K562 (cell line): Measurements from ENCODE around the gene HSPB6. TPM values are rescaled to one million over a fixed set of nuclear protein-coding genes. Genes with fewer than 3 reads are reported as not detected.
A peak's percentile ranks its signal among the peaks of the same experiment; 100 is the strongest.
"Not testable (repeated sequence)": the region's sequence is repeated elsewhere in the genome, so short reads cannot be mapped to it uniquely, and the experiment has no call there.

Source experiments
- ATAC-seq: fragments of 200-7000 bp; cut with Tn5 transposase; 3 replicates; pipeline ENCODE4 v1.9.1; 2020; ENCODE audit warnings: moderate library complexity
- BruUV-seq: library from RNA; stranded (reverse); fragments of 400-500 nt; replicated peaks from 2 replicates; lab custom pipeline; 2021; lab: Mats Ljungman, UMichigan
- CTCF ChIA-PET: fragments of 300-600 bp; formaldehyde crosslinking; extraction: SDS; loops from one replicate; lab custom pipeline; 2021; ENCODE audit warnings: low intra/inter-chr PET ratio; lab: Yijun Ruan, JAX
- POLR2A ChIA-PET: fragments of 300-600, 350-650 bp; sonication (Branson Sonifier 250); formaldehyde crosslinking; extraction: SDS; loops from one replicate; lab custom pipeline; 2021; ENCODE audit warnings: antibody characterized with exemption, inconsistent platforms; lab: Yijun Ruan, JAX
- DNase-seq, 4 experiments: peaks; one replicate each; pipeline versions ENCODE4 v3.0.0 to v3.0.0-alpha.2; 2011 to 2018; ENCODE audit warnings: low spot score in 3 of 4, mixed read lengths in 3 of 4; ENCODE audit errors: extremely low read depth in 1 of 4
- FAIRE-seq: peaks from 2 replicates; lab custom pipeline; 2011; peaks lifted over from hg19 to GRCh38; lab: Jason Lieb, UNC
- H2AFZ ChIP-seq: 2 replicates; pipeline ENCODE4 v1.6.0; 2011; ENCODE audit warnings: low read depth, low read length, control low read depth, inconsistent platforms
- H3K27ac ChIP-seq: fragments of 200-600 bp; 3 replicates; pipeline ENCODE4 v1.8.0; 2011; ENCODE audit warnings: low read depth, mild to moderate bottlenecking, control low read depth, inconsistent platforms, low read length, moderate library complexity, mixed read lengths; ENCODE audit errors: extremely low read depth
- H3K27me3 ChIP-seq, 2 experiments: fragments of 300-600 bp in 1 of 2; 2 replicates in 1 of 2; 3 replicates in 1 of 2; pipeline versions ENCODE4 v1.6.0 to v1.8.0; 2011; ENCODE audit warnings: inconsistent platforms in 2 of 2, low read length in 2 of 2, mild to moderate bottlenecking in 1 of 2, mixed read lengths in 1 of 2, moderate library complexity in 1 of 2; ENCODE audit not compliant: control insufficient read depth in 2 of 2, insufficient read depth in 2 of 2
- H3K36me3 ChIP-seq: fragments of 300-600 bp; 3 replicates; pipeline ENCODE4 v1.8.0; 2011; ENCODE audit warnings: mild to moderate bottlenecking, low read length, inconsistent platforms; ENCODE audit not compliant: control insufficient read depth, insufficient read depth
- H3K4me1 ChIP-seq, 2 experiments: fragments of 200-600 bp in 1 of 2; replicated peaks in 1 of 2; 2 replicates in 1 of 2; 3 replicates in 1 of 2; pipeline versions ENCODE4 v1.5.1 to v1.8.0; 2011; ENCODE audit warnings: inconsistent platforms in 2 of 2, low read length in 2 of 2, mild to moderate bottlenecking in 1 of 2, mixed read lengths in 1 of 2, moderate library complexity in 1 of 2; ENCODE audit not compliant: control insufficient read depth in 2 of 2, insufficient read depth in 2 of 2
- H3K4me2 ChIP-seq: 2 replicates; pipeline ENCODE4 v1.6.1; 2011; ENCODE audit warnings: low read length, control low read depth, inconsistent platforms, mixed read lengths; ENCODE audit not compliant: insufficient read depth
- H3K4me3 ChIP-seq: fragments of 200-600 bp; sonication (generic), shearing (Covaris generic); 2 replicates; pipeline ENCODE4 v1.5.1; 2016; ENCODE audit warnings: control low read depth, inconsistent platforms
- H3K79me2 ChIP-seq: fragments of 200-600 bp; 3 replicates; pipeline ENCODE4 v1.8.0; 2011; ENCODE audit warnings: low read length, inconsistent platforms; ENCODE audit not compliant: control insufficient read depth, insufficient read depth
- H3K9ac ChIP-seq, 2 experiments: 2 replicates each; pipeline versions ENCODE4 v1.6.0 to v1.6.1; 2011; ENCODE audit warnings: low read depth in 2 of 2, low read length in 2 of 2, control low read depth in 1 of 2, inconsistent platforms in 1 of 2, mild to moderate bottlenecking in 1 of 2, mixed read lengths in 1 of 2; ENCODE audit not compliant: insufficient read depth in 1 of 2
- H3K9me1 ChIP-seq: one replicate; pipeline ENCODE4 v1.6.0; 2011; ENCODE audit warnings: inconsistent platforms, mild to moderate bottlenecking, low read length, moderate library complexity; ENCODE audit not compliant: control insufficient read depth, insufficient read depth
- H3K9me3 ChIP-seq: replicated peaks from 2 replicates; pipeline ENCODE4 v1.5.1; 2011; ENCODE audit warnings: low read depth, low read length, inconsistent platforms; ENCODE audit not compliant: control insufficient read depth, insufficient read depth
- H4K20me1 ChIP-seq: replicated peaks from 2 replicates; pipeline ENCODE4 v1.6.1; 2011; ENCODE audit warnings: low read length, inconsistent platforms, mixed read lengths; ENCODE audit not compliant: control insufficient read depth, insufficient read depth
- CHD4 ChIP-seq: fragments of 200-600 bp; sonication (generic); IDR thresholded peaks from 3 replicates; pipeline ENCODE4 v1.6.1; 2012; ENCODE audit warnings: low read depth, mild to moderate bottlenecking, mixed read lengths, low read length, inconsistent platforms; ENCODE audit not compliant: insufficient read depth, insufficient replicate concordance, poor library complexity, severe bottlenecking
- ERF ChIP-seq: fragments of 450-650 bp; formaldehyde crosslinking; IDR thresholded peaks from 2 replicates; pipeline ENCODE4 v1.4.0; 2020; ENCODE audit warnings: mild to moderate bottlenecking, mixed read lengths
- FOSL1 ChIP-seq: fragments of 200-800 bp; sonication (Bioruptor generic); conservative IDR thresholded peaks from 2 replicates; pipeline ENCODE4 v1.6.1; 2016; ENCODE audit warnings: missing genetic modification characterization, missing compliant biosample characterization
- JUND ChIP-seq, 2 experiments: IDR thresholded peaks; 2 replicates in 1 of 2; 3 replicates in 1 of 2; pipeline ENCODE4 v1.6.1; 2011; ENCODE audit warnings: borderline replicate concordance in 2 of 2, low read depth in 2 of 2, low read length in 2 of 2, improper control_type of control experiment in 1 of 2, missing biosample characterization in 1 of 2, missing genetic modification characterization in 1 of 2, missing genetic modification reagents in 1 of 2
- NRF1 ChIP-seq, 2 experiments: fragments of 450-650 bp; IDR thresholded peaks in 1 of 2; conservative IDR thresholded peaks in 1 of 2; 2 replicates each; pipeline ENCODE4 v1.6.1; 2014; ENCODE audit warnings: mild to moderate bottlenecking in 2 of 2
- SPI1 ChIP-seq: IDR thresholded peaks from 2 replicates; pipeline ENCODE4 v1.6.1; 2011; ENCODE audit warnings: low read depth, low read length, control low read depth, borderline replicate concordance
- ZNF121 ChIP-seq: sonication (generic); formaldehyde crosslinking; conservative IDR thresholded peaks from 2 replicates; pipeline ENCODE4 v1.8.0; 2022; ENCODE audit warnings: missing genetic modification reagents
- ZNF239 ChIP-seq: fragments of 250-450 bp; sonication (Bioruptor Pico); IDR thresholded peaks from 2 replicates; pipeline ENCODE4 v1.4.0; 2020; ENCODE audit warnings: mild to moderate bottlenecking
- ZNF263 ChIP-seq: sonication (generic); formaldehyde crosslinking; IDR thresholded peaks from 2 replicates; pipeline ENCODE4 v1.8.0; 2022; ENCODE audit warnings: mild to moderate bottlenecking, missing genetic modification reagents, borderline replicate concordance
- ZNF644 ChIP-seq: fragments of 200-800 bp; sonication (Bioruptor generic); IDR thresholded peaks from 2 replicates; pipeline ENCODE4 v1.6.1; 2016; ENCODE audit warnings: low read depth, missing genetic modification characterization, missing compliant biosample characterization
- WGBS: fragments of 100-300 bp; shearing (Covaris generic); methylation state at CpG from one replicate; pipeline ENCODE4 v1.1.6; 2016; ENCODE audit warnings: low coverage, mixed read lengths; ENCODE audit not compliant: insufficient coverage; ENCODE audit errors: missing lambda C conversion rate; 5-methylcytosine and 5-hydroxymethylcytosine counted together
- in situ Hi-C: fragments of 300-500 bp; cut with MboI; formaldehyde crosslinking; loops from 4 replicates; pipeline ENCODE4 v1.15.0; 2018; ENCODE audit warnings: inconsistent platforms, mixed read lengths
- intact Hi-C: fragments of 100-400 bp; cut with micrococcal nuclease; formaldehyde crosslinking; loops from 2 replicates; pipeline ENCODE4 v1.14.2; 2022
- polyA plus RNA-seq, 8 experiments: library from polyadenylated mRNA; depleted of rRNA in 4 of 8; stranded (reverse) in 5 of 8; unstranded in 3 of 8; fragments of >200 nt; fragmentation: Nextera tagmentation in 2 of 8; fragmentation: Illumina TruSeq in 1 of 8; extraction: Ambion mirVana in 2 of 8; extraction: Trizol in 1 of 8; gene quantifications; 2 replicates each; pipeline versions ENCODE4 v1.2.1 to v1.2.3, GENCODE V29; 2011 to 2014; ENCODE audit warnings: inconsistent platforms in 1 of 8, missing spikeins in 1 of 8
- total RNA-seq, 7 experiments: library from RNA; depleted of rRNA in 6 of 7; stranded (reverse); fragments of >200 nt in 6 of 7; fragmentation: Illumina TruSeq in 2 of 7; extraction: Trizol in 2 of 7; gene quantifications; 2 replicates each; pipeline versions ENCODE4 v1.2.1 to v1.2.3, GENCODE V29; 2011 to 2021; ENCODE audit warnings: low replicate concordance in 1 of 7

The HSPB6 gene
- total and polyA plus RNA-seq, 9 of the 15 experiments (the other 6 are each of a cell fraction or from before 2014, with no cell fraction given) = 0.55 TPM; not detected in 8

- H3K4me2 ChIP-seq, DNase-seq, H3K9me1 ChIP-seq, H3K79me2 ChIP-seq, in situ Hi-C loops, ATAC-seq, H3K4me3 ChIP-seq, H4K20me1 ChIP-seq, H3K9ac ChIP-seq, POLR2A ChIA-PET, H3K27ac ChIP-seq, H3K27me3 ChIP-seq, CTCF ChIA-PET, H3K36me3 ChIP-seq, FAIRE-seq, H2AFZ ChIP-seq, H3K9me3 ChIP-seq, BruUV-seq, intact Hi-C loops: not testable (repeated sequence)
- peaks cover 0 to 41% of the 10 kb centered on the region in 2 experiments; a peak in 3 of 5 replicates for H3K4me1 ChIP-seq
- TF ChIP-seq ZNF239 (CRISPR knock-in tag) = peak; percentile 11; the same call in 1 of the 2 replicates
- peak; percentile 80 for TF ChIP-seq ZNF121 (CRISPR knock-in tag)
- 35% methylated on average over 1 of the region's 1 CpG for WGBS
These were observed 38.7 kb upstream of the HSPB6 start for GRCh38 chr19:35795564-35795963.

- H2AFZ ChIP-seq = no peak overlapping the region
- H3K36me3 ChIP-seq = no peaks in the 10 kb centered on the region
- no peaks in the 10 kb centered on the region for H4K20me1 ChIP-seq
- DNase-seq (peak in 2 of 4 experiments; percentile 19 to 37), ATAC-seq (peak; percentile 48; the same call in 1 of the 3 replicates), FAIRE-seq (no peak)
- no peaks in the 10 kb centered on the region; a peak in 1 of 5 replicates for H3K27me3 ChIP-seq
- H3K27ac ChIP-seq = no peak overlapping the region
- 19% methylated on average over 7 of the region's 7 CpGs for WGBS
- H3K79me2 ChIP-seq = no peaks in the 10 kb centered on the region
- in situ Hi-C loops (no loop called here), intact Hi-C loops (no loop called here)
- H3K4me1 ChIP-seq = peaks cover 0 to 56% of the 10 kb centered on the region in 2 experiments; a peak in 3 of 5 replicates
- CTCF ChIA-PET = no interaction called here
- H3K9ac ChIP-seq = peak overlapping the region in 1 of 2 experiments; percentile 48; a peak in 1 of 4 replicates
- H3K4me3 ChIP-seq = no peak overlapping the region
- H3K4me2 ChIP-seq = no peak overlapping the region; the same call in 1 of the 2 replicates
- H3K9me1 ChIP-seq = no peaks in the 10 kb centered on the region
- no peaks in the 10 kb centered on the region for H3K9me3 ChIP-seq
- POLR2A ChIA-PET = interaction anchor here (0.6 kb wide), 1 partner anchor 82 kb away, joined by 4 read pairs; no protein-coding TSS in a partner anchor
- BruUV-seq = no TSS peak
- TF ChIP-seq SPI1 (peak; percentile 48; the same call in 1 of the 2 replicates), ZNF644 (tag) (no peak), CHD4 (no peak), ERF (CRISPR knock-in tag) (no peak), ZNF263 (peak; percentile 19; the same call in 1 of the 2 replicates), JUND (IDR thresholded peaks at IDR 0.05; ENCODE audit: borderline replicate concordance, low read depth, low read length) (0 out of 2 replicates have a peak, but pooled peaks have one; percentile 27), JUND (tag; IDR thresholded peaks at IDR 0.05; ENCODE audit: borderline replicate concordance, low read depth, low read length) (no peak), NRF1 (conservative IDR thresholded peaks at IDR 0.05 in 1 of 2, IDR thresholded peaks at IDR 0.05 in 1 of 2) (peak; percentile 60 to 64), FOSL1 (tag) (peak; percentile 62)
These were observed 36.7 kb upstream of the HSPB6 start for GRCh38 chr19:35793381-35794165.
